WI38 (cell line): ENCODE results near the gene TBC1D3D.
"Not testable (repeated sequence)": the region's sequence is repeated elsewhere in the genome, so short reads cannot be mapped to it uniquely, and the experiment has no call there.

Experiments
- H3K4me3 ChIP-seq: 2 replicates; pipeline ENCODE4 v1.5.1; 2011; ENCODE audit warnings: low read depth, mild to moderate bottlenecking, control low read depth, low read length

TBC1D3D gene

DNA sequence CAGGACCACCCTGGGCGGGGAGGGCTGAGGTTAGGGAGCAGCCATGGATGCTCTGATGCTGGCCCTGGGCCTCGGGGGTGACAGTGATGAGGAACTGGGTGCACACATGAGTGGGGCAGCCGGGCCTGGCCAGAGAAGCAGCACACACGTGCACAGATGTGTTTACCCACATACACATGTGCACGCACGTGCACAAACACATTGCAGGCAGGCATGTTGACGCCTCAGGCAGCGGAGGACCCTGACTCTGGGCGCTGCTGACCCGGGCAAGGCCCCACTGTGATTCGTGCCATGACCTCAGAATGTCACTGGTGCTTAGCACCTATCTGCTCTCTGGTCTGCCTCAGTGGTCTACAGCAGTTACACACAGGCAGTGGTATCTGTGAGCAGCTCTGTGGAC is at the start of gene TBC1D3D:
Gene TBC1D3D (plus strand): TSS at position 301 of the 400 bp plus-strand sequence. CDS start 1,585 bp downstream, outside the sequence.
- H3K4me3 ChIP-seq: not testable (repeated sequence)

DNA sequence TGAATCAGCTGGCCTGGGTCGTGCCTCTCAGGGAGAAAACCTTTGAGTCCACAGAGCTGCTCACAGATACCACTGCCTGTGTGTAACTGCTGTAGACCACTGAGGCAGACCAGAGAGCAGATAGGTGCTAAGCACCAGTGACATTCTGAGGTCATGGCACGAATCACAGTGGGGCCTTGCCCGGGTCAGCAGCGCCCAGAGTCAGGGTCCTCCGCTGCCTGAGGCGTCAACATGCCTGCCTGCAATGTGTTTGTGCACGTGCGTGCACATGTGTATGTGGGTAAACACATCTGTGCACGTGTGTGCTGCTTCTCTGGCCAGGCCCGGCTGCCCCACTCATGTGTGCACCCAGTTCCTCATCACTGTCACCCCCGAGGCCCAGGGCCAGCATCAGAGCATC is 14.8 kb upstream of the TBC1D3D start, which contains the start of gene TBC1D3L:
Gene TBC1D3L (minus strand): TSS at position 101 of the 400 bp plus-strand sequence. CDS start 1,540 bp downstream, outside the sequence.
- H3K4me3 ChIP-seq: not testable (repeated sequence)
